Retinal pigment epithelial cell (primary cell): Measurements from ENCODE around the gene PCDHGB3.
"Not testable (repeated sequence)": the region's sequence is repeated elsewhere in the genome, so short reads cannot be mapped to it uniquely, and the experiment has no call there.

Experiments used
- DNase-seq: peaks from one replicate; pipeline ENCODE4 v3.0.0-alpha.2; 2010; ENCODE audit warnings: low read depth
- H3K4me3 ChIP-seq: 2 replicates; pipeline ENCODE4 v1.5.1; 2011; ENCODE audit warnings: mild to moderate bottlenecking, low read length, control low read depth, moderate library complexity
- CTCF ChIP-seq: conservative IDR thresholded peaks from 2 replicates; pipeline ENCODE4 v1.5.1; 2011; ENCODE audit warnings: low read depth, low read length, control low read depth, inconsistent platforms

PCDHGB3 gene

GRCh38 chr5:141338538-141339306 lies 31.3 kb upstream of the PCDHGB3 start, which contains the start of gene PCDHGA2:
Gene PCDHGA2, plus strand, starts transcription at chr5:141338760.
- H3K4me3 ChIP-seq = peak within 1 kb of the TSS; percentile 41
- DNase-seq = no peak
- TF ChIP-seq CTCF = peak; percentile 54

- not testable (repeated sequence) for H3K4me3 ChIP-seq, DNase-seq
These were observed 29.2 kb upstream of the PCDHGB3 start for GRCh38 chr5:141340781-141341354.

- no peak for TF ChIP-seq CTCF
- no peak overlapping the region for H3K4me3 ChIP-seq
These were observed 27.3 kb upstream of the PCDHGB3 start for GRCh38 chr5:141342773-141343172.

GRCh38 chr5:141343242-141343952 lies 26.6 kb upstream of the PCDHGB3 start, which contains the start of gene PCDHGA3:
Gene PCDHGA3, plus strand, starts transcription at chr5:141343829. Its CDS starts 205 bp downstream, at chr5:141344034.
- DNase-seq = no peak
- TF ChIP-seq CTCF = peak; percentile 46
- H3K4me3 ChIP-seq = peak within 1 kb of the TSS; percentile 37

More at GRCh38 chr5:141342773-141343172, 27.3 kb upstream of the PCDHGB3 start:
- DNase-seq = no peak

- DNase-seq = no peak
- H3K4me3 ChIP-seq = peak overlapping the region; percentile 37
- TF ChIP-seq CTCF = no peak
These were observed 26.0 kb upstream of the PCDHGB3 start for GRCh38 chr5:141343953-141344463.

- no peak for DNase-seq
- no peak overlapping the region for H3K4me3 ChIP-seq
- no peak for TF ChIP-seq CTCF
These were observed 24.7 kb upstream of the PCDHGB3 start for GRCh38 chr5:141345327-141345726.

- DNase-seq, H3K4me3 ChIP-seq: not testable (repeated sequence)
These were observed 24.0 kb upstream of the PCDHGB3 start for GRCh38 chr5:141346017-141346416.
